ENCODE measurements around the gene VDR.

The VDR gene

DNA sequence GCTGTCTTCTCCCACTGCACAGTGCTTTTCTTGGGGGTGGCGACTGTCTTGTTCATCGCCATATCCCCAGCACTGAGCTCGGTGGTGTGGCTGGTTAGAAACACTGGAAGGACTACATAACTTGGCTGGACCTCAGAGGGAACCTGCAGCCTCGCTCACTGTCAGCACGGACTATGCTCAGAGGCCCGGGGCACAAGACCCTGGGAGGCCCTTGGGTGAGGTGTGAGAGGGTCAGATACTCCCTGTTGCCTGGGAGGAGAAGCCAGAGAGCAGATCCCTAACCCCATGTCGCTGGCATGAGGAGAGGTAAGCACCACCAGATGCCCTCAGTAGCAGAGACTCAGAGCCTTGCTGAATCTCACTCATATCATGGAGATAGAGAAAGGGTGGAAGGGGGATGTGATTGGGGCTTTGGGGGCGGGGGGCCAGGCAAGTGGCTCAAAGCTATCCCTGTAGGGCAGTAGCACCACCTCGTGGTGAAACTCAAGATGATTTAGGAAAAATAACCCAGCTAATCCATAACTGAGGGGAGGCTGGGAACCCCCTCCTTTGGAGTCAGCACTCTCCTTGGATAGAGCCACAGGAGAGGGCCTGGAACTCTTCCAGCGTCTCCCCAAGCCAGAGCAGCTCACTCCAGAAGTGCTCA is 66.4 kb downstream of the VDR start:
- DNase-seq = peak; percentile 46
- TF ChIP-seq, protein P1, sequence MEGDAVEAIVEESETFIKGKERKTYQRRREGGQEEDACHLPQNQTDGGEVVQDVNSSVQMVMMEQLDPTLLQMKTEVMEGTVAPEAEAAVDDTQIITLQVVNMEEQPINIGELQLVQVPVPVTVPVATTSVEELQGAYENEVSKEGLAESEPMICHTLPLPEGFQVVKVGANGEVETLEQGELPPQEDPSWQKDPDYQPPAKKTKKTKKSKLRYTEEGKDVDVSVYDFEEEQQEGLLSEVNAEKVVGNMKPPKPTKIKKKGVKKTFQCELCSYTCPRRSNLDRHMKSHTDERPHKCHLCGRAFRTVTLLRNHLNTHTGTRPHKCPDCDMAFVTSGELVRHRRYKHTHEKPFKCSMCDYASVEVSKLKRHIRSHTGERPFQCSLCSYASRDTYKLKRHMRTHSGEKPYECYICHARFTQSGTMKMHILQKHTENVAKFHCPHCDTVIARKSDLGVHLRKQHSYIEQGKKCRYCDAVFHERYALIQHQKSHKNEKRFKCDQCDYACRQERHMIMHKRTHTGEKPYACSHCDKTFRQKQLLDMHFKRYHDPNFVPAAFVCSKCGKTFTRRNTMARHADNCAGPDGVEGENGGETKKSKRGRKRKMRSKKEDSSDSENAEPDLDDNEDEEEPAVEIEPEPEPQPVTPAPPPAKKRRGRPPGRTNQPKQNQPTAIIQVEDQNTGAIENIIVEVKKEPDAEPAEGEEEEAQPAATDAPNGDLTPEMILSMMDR (IDR thresholded peaks at IDR 0.05; ENCODE audit: borderline replicate concordance, extremely low read depth, low read length, poor library complexity, severe bottlenecking) = peak; percentile 46
- no peak for TF ChIP-seq EZH2 (IDR thresholded peaks at IDR 0.05; ENCODE audit: borderline replicate concordance, low read depth, low read length, severe bottlenecking)
- peak; percentile 41; the same call in 2 of the 3 replicates for ATAC-seq (ENCODE audit: insufficient read depth, low read depth)
- H3K4me2 ChIP-seq (ENCODE audit: insufficient read depth, low read length) = no peak overlapping the region
- no peaks in the 10 kb centered on the region for H3K9me3 ChIP-seq (ENCODE audit: insufficient read depth, low read length, severe bottlenecking)
- H3K27me3 ChIP-seq (ENCODE audit: insufficient read depth, low read length, poor library complexity) = peaks cover 10% of the 10 kb centered on the region
- no peak overlapping the region for H3K9ac ChIP-seq (ENCODE audit: low read depth, low read length)
- H3K27ac ChIP-seq (ENCODE audit: low read length) = no peak overlapping the region
- H2AFZ ChIP-seq (ENCODE audit: low read depth, low read length) = no peak overlapping the region
- no peaks in the 10 kb centered on the region for H3K36me3 ChIP-seq (ENCODE audit: insufficient read depth, low read length)
- no peaks in the 10 kb centered on the region for H4K20me1 ChIP-seq (ENCODE audit: insufficient read depth, low read length)
- H3K79me2 ChIP-seq (ENCODE audit: insufficient read depth, low read length) = no peaks in the 10 kb centered on the region
- no peak overlapping the region for H3K4me3 ChIP-seq (ENCODE audit: low read depth in 1 of 2, low read length in 2 of 2)
- peaks cover 10% of the 10 kb centered on the region for H3K4me1 ChIP-seq (ENCODE audit: insufficient read depth, low read length)

DNA sequence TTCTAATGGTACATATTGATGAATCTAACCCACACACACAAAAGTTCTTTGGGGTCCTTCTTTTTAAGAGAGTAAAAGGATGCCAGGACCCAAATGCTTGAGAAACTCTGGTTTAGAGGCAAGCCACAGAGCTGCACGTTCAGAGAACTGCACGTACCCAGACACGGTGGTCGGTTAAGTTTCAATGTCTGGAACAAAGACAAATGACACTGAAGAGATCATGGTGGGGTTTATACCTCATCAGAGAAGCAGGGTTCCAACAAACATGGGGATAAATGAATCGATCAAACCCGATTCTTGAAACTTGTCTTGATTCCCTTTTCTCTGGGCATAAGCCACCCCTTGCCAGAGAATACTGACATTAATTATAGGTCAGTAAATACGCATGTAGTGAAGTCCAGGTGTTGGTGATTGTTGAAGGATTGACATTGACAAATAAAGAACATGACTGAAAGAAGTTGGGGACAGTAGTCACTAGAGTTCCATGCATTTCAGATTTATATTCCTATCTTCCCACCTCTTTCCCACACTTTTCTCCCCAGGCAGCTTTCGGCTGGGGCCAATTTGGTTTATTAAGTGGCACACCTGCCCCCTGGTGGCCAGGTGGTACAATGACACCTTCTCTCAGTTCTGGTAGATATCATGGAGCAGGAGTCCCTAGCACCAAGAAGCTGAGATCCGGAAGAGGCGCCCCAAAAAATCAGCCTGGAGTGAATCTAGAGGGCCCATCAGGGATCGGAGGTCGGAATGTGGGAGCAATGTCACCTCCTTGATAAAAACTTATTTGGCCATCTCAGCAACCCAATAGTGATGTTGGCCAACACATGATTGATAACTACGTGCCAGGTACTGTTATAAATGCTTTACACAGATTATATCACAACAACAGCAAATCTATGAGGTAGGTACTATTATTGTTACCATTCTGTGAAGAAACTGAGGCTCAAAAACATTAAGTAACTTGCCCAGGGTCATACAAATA is 67.3 kb downstream of the VDR start:
- Histone ChIP-seq H2AFZ (ENCODE audit: low read depth, low read length) (no peak overlapping the region), H3K27me3 (ENCODE audit: insufficient read depth, low read length, poor library complexity) (peaks cover 10% of the 10 kb centered on the region), H3K36me3 (ENCODE audit: insufficient read depth, low read length) (no peaks in the 10 kb centered on the region), H3K9ac (ENCODE audit: low read depth, low read length) (no peak overlapping the region), H3K4me3 (ENCODE audit: low read depth in 1 of 2, low read length in 2 of 2) (no peak overlapping the region), H3K4me2 (ENCODE audit: insufficient read depth, low read length) (no peak overlapping the region), H3K79me2 (ENCODE audit: insufficient read depth, low read length) (no peaks in the 10 kb centered on the region), H3K27ac (ENCODE audit: low read length) (no peak overlapping the region), H4K20me1 (ENCODE audit: insufficient read depth, low read length) (no peaks in the 10 kb centered on the region), H3K9me3 (ENCODE audit: insufficient read depth, low read length, severe bottlenecking) (no peaks in the 10 kb centered on the region), H3K4me1 (ENCODE audit: insufficient read depth, low read length) (peaks cover 20% of the 10 kb centered on the region)
- DNase-seq = peak; percentile 56
- ATAC-seq (ENCODE audit: insufficient read depth, low read depth) = 0 out of 3 replicates have a peak, but pooled peaks have one; percentile 23
- TF ChIP-seq, protein P1 (IDR thresholded peaks at IDR 0.05; ENCODE audit: borderline replicate concordance, extremely low read depth, low read length, poor library complexity, severe bottlenecking) = peak; percentile 92
- TF ChIP-seq EZH2 (IDR thresholded peaks at IDR 0.05; ENCODE audit: borderline replicate concordance, low read depth, low read length, severe bottlenecking) = no peak

DNA sequence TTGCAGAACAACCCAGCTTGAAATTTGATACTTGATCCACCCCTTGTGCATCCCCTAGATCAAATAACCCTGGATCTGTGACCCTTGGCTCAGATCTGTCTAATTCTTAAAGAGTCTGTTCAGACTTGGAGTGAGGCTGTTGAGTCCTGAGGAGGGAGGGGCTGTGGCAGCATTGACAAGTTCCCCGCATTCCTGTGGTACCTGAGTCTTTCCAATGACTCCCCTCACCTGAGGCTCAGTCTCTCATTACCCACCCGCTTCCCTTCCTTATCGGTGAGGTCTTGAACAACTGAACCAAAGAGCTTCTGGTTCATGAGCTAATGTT is 69.0 kb downstream of the VDR start:
- Histone ChIP-seq H3K9ac (ENCODE audit: low read depth, low read length) (no peak overlapping the region), H3K4me2 (ENCODE audit: insufficient read depth, low read length) (no peak overlapping the region), H4K20me1 (ENCODE audit: insufficient read depth, low read length) (no peaks in the 10 kb centered on the region), H2AFZ (ENCODE audit: low read depth, low read length) (no peak overlapping the region), H3K27ac (ENCODE audit: low read length) (no peak overlapping the region), H3K4me1 (ENCODE audit: insufficient read depth, low read length) (peaks cover 27% of the 10 kb centered on the region), H3K36me3 (ENCODE audit: insufficient read depth, low read length) (no peaks in the 10 kb centered on the region), H3K27me3 (ENCODE audit: insufficient read depth, low read length, poor library complexity) (peaks cover 6% of the 10 kb centered on the region), H3K79me2 (ENCODE audit: insufficient read depth, low read length) (no peaks in the 10 kb centered on the region), H3K9me3 (ENCODE audit: insufficient read depth, low read length, severe bottlenecking) (no peaks in the 10 kb centered on the region), H3K4me3 (ENCODE audit: low read depth in 1 of 2, low read length in 2 of 2) (no peak overlapping the region)
- ATAC-seq (ENCODE audit: insufficient read depth, low read depth) = no peak
- no peak for DNase-seq
- TF ChIP-seq EZH2 (IDR thresholded peaks at IDR 0.05; ENCODE audit: borderline replicate concordance, low read depth, low read length, severe bottlenecking) = no peak
- TF ChIP-seq, protein P1 (IDR thresholded peaks at IDR 0.05; ENCODE audit: borderline replicate concordance, extremely low read depth, low read length, poor library complexity, severe bottlenecking) = no peak

All from DND-41 (cell line).